GM12878 (cell line): Measurements from ENCODE around the gene METAP1D. TPM values are rescaled to one million over a fixed set of nuclear protein-coding genes. Genes with fewer than 3 reads are reported as not detected.

Experiments
- BCL11A ChIP-seq: IDR thresholded peaks from 2 replicates; pipeline ENCODE4 v1.6.1; 2011; ENCODE audit warnings: low read depth, low read length
- ESRRA ChIP-seq: IDR thresholded peaks from 2 replicates; pipeline ENCODE4 v1.6.1; 2012; ENCODE audit warnings: mild to moderate bottlenecking, low read length, improper control_type of control experiment
- HCFC1 ChIP-seq: fragments of 150-350 bp; IDR thresholded peaks from 2 replicates; pipeline ENCODE4 v1.6.1; 2014; ENCODE audit warnings: low read length
- KAT2A ChIP-seq: conservative IDR thresholded peaks from 2 replicates; pipeline ENCODE4 v1.6.1; 2011; ENCODE audit warnings: low read depth, low read length; ENCODE audit not compliant: control insufficient read depth
- MYC ChIP-seq: IDR thresholded peaks from 2 replicates; pipeline ENCODE4 v1.6.1; 2011; ENCODE audit warnings: mild to moderate bottlenecking, low read length, moderate library complexity, inconsistent platforms; ENCODE audit not compliant: insufficient read depth, insufficient replicate concordance, insufficient read length, severe bottlenecking
- NR2F1 ChIP-seq: fragments of 450-650 bp; conservative IDR thresholded peaks from 2 replicates; pipeline ENCODE4 v1.6.1; 2017; ENCODE audit warnings: mild to moderate bottlenecking
- PAX8 ChIP-seq: fragments of 450-650 bp; IDR thresholded peaks from 2 replicates; pipeline ENCODE4 v1.6.1; 2017; ENCODE audit warnings: mild to moderate bottlenecking, moderate library complexity
- SIN3A ChIP-seq: IDR thresholded peaks from 2 replicates; pipeline ENCODE4 v1.6.1; 2012; ENCODE audit warnings: low read depth, low read length, improper control_type of control experiment
- ZNF24 ChIP-seq: fragments of 450-650 bp; IDR thresholded peaks from 2 replicates; pipeline ENCODE4 v1.6.1; 2017; ENCODE audit warnings: antibody characterized with exemption, mild to moderate bottlenecking
- polyA plus RNA-seq, 11 experiments: library from polyadenylated mRNA; depleted of rRNA in 4 of 11; unstranded in 6 of 11; stranded (reverse) in 5 of 11; fragments of >200 nt; fragmentation: Nextera tagmentation in 4 of 11; fragmentation: Illumina TruSeq in 1 of 11; extraction: Ambion mirVana in 4 of 11; extraction: Trizol in 1 of 11; gene quantifications; 1 replicate in 1 of 11; 2 replicates in 10 of 11; pipeline versions ENCODE4 v1.2.1 to v1.2.3, GENCODE V29; 2011 to 2016; ENCODE audit warnings: inconsistent platforms in 2 of 11, missing spikeins in 2 of 11, low read depth in 1 of 11
- total RNA-seq, 4 experiments: library from RNA; depleted of rRNA in 3 of 4; stranded (reverse); fragments of >200 nt in 3 of 4; fragmentation: Illumina TruSeq in 1 of 4; extraction: Trizol in 1 of 4; gene quantifications; 2 replicates each; pipeline versions ENCODE4 v1.2.1 to v1.2.3, GENCODE V29; 2013 to 2021
- TF ChIP-seq, protein P1 (sequence below): fragments of 450-650 bp; IDR thresholded peaks from 2 replicates; pipeline ENCODE4 v1.6.1; 2017; ENCODE audit warnings: mild to moderate bottlenecking, moderate library complexity
- TF ChIP-seq, protein P2 (sequence below): IDR thresholded peaks from 2 replicates; pipeline ENCODE4 v1.6.1; 2011; ENCODE audit warnings: low read depth, mild to moderate bottlenecking, low read length, moderate library complexity, borderline replicate concordance; ENCODE audit errors: extremely low read depth

The METAP1D gene
- total and polyA plus RNA-seq, 10 of the 15 experiments (the other 5 are each of a cell fraction or from before 2014, with no cell fraction given) = 4.5 to 12.1 (median 7.8) TPM

DNA sequence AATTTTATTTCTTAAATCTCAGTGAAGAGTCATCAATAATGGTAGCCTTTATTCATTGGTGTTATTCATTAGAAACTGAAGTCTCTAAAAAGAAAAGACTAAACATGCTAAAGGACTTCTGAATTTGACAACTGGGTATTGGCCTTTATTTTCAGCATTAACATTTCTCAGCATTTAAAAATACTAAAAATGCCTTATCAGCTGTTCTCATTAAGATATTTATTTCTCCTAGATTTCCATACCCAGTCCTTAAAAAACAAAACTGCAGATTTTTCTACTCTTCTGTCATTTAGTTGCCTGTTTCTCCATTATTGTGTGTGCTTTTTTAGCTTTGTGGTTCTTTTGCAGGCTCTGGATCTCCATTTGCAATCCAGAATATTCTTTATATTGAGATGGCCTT, 31.2 kb upstream of the METAP1D start (continued):
- TF ChIP-seq, protein P1, sequence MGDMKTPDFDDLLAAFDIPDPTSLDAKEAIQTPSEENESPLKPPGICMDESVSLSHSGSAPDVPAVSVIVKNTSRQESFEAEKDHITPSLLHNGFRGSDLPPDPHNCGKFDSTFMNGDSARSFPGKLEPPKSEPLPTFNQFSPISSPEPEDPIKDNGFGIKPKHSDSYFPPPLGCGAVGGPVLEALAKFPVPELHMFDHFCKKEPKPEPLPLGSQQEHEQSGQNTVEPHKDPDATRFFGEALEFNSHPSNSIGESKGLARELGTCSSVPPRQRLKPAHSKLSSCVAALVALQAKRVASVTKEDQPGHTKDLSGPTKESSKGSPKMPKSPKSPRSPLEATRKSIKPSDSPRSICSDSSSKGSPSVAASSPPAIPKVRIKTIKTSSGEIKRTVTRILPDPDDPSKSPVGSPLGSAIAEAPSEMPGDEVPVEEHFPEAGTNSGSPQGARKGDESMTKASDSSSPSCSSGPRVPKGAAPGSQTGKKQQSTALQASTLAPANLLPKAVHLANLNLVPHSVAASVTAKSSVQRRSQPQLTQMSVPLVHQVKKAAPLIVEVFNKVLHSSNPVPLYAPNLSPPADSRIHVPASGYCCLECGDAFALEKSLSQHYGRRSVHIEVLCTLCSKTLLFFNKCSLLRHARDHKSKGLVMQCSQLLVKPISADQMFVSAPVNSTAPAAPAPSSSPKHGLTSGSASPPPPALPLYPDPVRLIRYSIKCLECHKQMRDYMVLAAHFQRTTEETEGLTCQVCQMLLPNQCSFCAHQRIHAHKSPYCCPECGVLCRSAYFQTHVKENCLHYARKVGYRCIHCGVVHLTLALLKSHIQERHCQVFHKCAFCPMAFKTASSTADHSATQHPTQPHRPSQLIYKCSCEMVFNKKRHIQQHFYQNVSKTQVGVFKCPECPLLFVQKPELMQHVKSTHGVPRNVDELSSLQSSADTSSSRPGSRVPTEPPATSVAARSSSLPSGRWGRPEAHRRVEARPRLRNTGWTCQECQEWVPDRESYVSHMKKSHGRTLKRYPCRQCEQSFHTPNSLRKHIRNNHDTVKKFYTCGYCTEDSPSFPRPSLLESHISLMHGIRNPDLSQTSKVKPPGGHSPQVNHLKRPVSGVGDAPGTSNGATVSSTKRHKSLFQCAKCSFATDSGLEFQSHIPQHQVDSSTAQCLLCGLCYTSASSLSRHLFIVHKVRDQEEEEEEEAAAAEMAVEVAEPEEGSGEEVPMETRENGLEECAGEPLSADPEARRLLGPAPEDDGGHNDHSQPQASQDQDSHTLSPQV = no peak
- TF ChIP-seq ZNF24 = no peak
- TF ChIP-seq BCL11A = no peak
- TF ChIP-seq MYC = no peak
- TF ChIP-seq KAT2A = no peak
- TF ChIP-seq HCFC1 = no peak
- TF ChIP-seq PAX8 = no peak
- TF ChIP-seq NR2F1 = no peak
- TF ChIP-seq, protein P2, sequence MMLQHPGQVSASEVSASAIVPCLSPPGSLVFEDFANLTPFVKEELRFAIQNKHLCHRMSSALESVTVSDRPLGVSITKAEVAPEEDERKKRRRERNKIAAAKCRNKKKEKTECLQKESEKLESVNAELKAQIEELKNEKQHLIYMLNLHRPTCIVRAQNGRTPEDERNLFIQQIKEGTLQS = no peak
- TF ChIP-seq SIN3A = no peak
- TF ChIP-seq ESRRA = no peak
